NK-92 (cell line): ENCODE results near the gene MOB2.

Experiments used
- DNase-seq: peaks from one replicate; lab custom pipeline; 2025; ENCODE audit not compliant: unreplicated experiment; lab: John Stamatoyannopoulos, UW

MOB2 gene

DNA sequence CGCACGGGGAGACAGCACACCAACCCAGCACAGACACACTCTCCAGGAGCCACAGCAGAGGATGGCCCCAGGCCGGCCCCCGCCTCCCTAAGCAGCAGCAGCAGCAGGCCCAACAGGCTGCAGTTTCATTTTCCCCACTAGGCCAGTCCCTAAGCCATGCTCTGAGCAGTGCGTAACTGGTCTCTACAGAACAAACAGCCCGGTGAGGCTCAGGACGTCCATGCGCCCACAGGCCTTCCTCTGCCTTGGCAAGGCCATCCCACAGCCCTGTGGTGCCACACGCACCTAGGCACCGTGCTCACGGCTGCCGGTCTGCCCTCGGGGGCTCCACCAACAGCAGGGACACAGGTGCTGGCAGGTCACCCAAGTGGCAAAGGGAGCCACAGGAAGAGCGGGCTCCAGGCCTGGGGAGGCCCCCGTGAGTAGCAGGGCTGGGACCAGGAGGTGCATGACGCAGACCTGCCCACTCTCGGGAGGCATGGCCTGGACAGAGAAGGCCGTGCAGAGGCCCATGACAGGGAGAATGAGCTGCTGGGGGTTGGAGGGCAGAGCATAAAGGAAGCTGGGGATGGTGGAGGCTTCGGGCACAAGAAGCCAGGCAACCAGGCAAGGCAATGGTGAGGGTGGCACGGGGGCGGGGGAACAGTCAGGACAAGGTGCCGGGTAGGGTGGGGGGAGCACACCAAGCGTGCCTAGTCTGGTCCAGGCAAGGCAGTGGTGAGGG, 1.4 kb upstream of the MOB2 start:
- no peak for DNase-seq

DNA sequence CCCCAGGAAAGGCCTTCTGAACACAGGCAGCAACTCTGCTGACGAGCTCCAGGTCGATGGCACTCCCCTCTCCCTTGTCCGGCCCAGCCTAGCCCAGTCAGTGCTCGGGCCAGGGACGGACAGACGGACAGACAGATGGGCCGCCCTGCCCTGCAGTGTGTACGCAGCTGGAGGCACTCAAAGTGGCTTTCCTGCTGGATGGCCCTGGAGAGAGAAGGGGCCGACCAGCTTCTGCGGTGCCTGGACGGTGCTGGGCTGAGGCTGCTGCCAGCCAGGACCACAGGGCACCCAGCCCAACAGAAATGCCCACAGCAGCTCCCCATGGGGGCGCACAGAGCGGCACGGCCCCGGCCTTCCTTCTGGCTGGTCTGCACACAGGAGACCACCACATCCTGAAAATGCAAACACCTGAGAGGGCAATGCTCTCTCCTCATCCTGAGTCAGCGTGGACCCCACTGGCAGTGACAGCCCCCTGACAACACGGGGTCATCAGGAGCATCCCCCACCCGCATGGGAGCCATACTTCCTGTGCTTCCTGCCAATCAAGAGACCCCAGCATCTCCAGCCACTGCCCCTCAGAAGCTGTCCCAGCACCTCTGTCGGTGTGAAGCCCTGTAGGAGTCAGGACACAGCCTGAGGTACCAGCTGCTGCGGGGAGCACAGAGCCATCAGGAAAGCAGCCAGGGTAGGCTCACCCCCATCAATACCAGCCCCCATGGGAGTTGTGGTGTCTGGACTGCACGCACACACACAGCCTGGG, 692 bp upstream of the MOB2 start:
- DNase-seq = no peak

DNA sequence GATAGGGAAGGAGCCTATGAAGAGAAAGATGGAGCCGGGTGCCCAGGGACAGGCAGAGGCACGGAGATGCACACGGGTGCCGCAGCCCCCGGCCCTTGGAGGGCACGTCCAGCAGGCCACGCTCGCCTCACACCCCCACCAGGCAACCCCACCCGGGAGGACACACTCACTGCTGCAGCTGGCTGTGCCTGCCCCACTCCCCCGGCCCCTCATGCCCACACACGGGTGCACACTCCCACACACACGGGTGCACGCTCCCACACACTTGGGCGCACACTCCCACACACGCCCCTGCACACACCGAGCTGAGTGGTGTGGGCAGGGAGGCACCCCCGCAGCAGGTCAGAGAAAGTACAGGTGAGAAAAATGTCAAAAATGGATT, 1.1 kb downstream of the MOB2 start:
- DNase-seq = no peak

DNA sequence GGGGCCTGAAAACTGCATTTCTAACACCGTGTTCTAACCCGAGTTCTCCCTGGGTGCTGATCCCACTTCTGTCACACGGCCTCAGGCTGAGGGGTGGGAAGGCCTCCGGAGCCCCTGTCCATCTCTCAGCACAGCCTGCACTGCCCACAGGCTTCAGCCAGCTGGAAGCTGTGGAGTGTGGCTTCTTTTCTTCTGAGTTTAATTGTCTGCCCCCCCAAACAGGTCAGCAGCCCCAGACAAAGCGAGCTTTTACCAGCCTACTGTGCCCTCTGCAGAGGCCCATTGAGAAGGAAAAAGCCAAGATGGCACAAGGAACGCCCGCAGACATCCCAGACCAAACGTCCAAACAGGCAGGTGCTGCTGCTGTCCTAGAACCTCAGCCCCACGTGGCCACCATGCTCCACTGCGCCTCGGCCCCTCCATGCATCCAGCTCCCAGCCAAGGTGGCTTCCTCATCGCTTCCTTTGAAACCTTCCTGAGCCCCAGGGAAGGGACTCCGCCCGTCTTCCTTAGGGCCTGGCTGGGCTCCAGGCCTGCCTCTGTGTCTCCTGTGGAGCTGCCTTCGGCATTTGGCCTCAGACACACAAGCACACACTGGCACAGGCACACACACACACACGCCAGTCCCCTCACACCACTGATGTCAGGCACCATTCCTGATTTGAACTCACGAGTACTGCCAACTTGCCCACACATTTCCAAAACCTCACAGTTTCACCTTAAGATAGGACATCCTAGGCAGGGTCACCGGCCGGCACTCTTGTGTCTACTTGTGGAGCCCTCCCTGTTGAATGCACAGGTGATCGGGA, 1.7 kb downstream of the MOB2 start:
- DNase-seq = no peak

DNA sequence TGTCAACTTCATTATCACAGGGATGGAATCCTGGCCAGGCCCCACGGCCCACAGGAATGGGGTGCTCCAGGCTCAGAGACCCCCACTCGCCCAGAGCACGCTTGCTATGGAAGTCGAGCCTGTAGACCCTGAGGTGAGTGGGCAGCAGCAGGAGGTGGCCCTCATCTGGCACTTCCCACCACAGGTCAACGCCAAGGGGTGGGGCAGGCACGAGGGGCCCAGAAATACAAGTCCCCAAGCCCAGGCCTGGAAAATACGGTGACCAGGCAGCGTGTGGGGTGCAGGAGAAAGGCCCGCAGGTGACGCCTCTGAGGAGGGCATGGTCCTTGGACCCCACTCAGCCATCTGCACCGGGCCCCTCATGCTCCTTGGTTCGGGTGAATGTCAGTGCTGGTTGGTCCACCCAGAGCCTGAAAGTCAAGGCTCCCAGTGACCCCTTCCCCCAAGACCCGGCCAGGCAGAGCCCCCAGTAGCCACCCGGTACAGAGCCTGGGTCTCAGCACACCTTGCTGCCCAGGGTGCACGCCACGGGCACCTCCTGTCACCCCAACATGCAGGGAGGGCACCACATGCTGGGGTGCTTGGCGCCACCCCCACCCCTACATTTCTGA, 2.4 kb downstream of the MOB2 start:
- DNase-seq = no peak

DNA sequence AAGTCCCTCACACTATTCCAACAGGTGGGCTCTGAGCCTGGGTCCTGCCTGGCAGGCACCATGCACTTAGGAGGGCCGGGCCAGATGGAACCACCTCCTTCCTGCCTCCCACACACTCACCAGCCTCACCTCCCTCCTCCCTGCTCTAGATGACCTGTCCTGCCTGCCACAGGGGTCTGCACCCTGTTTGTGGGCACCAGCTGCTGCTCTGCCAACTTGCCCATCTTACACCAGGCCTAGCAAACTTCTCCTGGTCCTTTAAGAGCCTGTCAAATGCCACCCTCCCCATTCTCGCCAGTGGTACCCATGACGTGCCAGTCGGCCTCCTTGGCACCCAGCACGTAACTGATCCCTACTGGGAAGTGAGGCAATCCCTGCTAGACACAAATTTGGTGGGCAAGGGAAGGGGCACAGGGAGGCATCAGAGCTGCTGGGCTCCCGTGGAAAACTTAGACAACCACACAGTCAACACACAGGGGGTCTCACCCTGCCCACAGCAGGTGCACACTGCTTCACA, 3.1 kb downstream of the MOB2 start:
- DNase-seq = no peak

DNA sequence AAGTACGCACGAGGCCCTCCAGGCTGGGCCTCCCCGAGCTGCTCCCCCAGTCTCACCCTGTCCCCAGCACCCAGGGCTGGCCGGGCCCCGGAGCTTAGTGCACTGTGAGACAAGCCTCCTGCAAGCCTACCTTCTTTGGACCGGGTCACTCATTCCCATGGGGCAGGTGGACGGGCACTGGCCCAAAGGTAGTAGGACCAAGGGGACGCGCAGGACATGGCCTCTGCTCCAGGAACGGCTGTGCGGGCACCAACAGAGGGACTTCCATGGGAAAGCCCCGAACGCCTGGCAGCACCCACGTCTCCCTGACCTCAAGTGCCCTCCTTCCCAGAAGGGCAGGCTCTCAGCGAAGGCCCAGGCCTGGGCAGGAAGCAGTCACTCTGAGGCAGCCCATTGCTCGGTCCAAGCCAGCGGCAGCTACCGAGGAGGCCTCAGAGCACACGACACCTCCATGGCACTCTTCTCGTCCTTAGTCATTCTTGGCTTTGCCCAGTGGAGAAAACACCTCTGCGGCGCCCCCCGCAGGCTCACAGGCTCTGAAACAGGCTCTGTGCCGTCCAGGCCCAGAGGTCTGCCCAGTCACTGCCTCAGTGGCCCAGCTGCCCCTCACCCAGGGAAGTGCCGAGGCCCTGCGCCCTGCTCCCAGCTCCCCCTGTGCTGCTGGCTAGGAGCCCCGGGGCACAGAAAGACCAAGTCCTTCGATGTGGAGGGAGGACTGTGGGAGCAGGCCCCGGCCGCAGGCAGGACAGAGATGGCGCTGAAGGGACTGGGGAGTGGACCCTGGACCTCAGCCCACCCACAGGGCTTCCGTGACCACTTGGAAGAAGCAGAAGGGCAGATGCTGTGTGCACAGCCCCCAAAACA, 3.8 kb downstream of the MOB2 start:
- DNase-seq = no peak

DNA sequence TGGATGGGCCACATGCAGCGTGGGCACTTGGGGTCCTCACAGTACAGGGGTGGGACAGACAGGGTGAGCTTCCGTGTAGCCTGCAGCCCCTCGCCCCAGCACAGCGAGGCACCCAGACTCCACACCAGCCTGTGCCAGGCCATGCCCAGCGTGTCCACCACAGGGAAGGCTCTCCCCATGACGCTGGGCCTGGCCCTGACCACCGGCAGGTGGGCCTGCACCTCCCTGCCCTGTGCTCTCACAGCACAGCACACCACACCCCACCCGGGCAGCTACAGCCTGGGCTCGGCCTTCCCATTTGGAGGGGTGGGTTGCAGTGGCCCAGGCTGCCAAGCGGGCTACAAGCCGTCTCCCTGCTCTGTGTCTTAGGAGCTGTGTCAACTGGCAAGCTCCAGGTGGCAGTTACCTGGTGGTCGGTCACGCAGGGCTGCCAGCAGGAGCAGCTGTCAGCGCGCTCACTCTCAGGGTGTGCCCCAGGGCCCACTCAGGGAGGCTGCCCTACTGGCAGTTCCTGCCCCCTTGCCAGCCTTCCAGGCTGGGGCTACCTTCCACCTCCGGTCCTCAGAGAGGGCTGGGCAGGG, 4.6 kb downstream of the MOB2 start:
- no peak for DNase-seq

DNA sequence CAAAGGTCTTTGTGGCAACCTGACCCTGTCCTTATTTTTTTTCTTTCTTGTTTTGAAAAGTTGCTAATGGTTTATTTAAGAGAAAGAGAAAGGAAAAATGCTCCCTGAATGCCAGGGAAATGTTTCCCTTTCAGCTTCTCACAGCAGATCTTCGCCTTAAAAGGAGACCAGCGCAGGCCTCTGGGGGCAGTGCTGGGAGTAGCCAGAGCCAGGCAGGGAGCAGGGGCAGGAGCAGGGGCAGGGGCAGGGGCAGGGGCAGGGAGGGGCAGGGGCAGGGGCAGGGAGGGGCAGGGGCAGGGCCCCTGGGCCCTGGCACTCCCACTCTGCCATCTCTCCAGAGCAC, 5.1 kb downstream of the MOB2 start:
- no peak for DNase-seq

DNA sequence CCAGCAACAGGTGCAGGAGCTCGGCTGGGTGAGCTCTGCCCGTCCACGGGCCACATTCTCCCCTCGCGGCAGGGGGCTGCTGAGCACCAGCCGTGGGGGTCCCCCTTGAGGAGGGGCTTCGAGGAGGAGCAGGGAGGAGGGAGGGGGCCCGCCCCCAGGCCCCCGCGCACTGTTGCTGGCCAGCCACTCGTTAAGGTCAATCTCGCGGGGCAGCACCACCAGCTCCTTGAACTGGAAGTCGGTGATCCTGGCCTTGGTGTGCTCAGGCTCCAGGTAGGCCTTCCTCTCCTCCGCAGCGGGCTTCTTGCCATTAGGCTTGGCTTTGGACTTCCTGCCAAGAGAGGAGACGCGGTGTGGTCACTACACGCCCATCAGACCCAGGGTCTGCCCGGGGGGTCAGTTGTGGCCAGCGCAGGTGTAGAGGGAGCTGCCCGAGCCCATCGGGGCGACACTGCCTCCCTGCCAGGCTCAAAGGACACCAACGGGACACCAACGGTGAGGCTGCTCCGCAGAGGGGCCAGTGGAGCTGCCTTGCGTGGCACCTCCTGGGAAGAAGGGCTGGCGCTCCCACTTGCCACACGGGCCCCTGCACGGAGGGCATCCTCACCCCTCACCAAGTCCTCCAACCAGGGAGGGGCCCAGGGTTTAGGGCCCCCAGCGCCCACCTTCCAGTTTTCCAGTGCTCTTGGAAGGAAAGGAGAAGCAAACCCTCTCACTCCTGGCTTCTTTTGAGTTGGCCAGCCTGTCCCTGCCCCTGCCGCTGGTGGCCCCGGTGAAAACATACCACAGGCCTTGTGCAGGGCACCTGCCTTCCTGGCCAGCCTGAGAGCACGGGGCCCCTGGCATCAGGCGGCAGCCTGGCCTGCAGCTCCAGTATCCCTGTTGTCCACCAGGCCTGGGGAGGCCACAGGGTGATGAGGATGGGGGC, 5.8 kb downstream of the MOB2 start:
- DNase-seq = no peak

DNA sequence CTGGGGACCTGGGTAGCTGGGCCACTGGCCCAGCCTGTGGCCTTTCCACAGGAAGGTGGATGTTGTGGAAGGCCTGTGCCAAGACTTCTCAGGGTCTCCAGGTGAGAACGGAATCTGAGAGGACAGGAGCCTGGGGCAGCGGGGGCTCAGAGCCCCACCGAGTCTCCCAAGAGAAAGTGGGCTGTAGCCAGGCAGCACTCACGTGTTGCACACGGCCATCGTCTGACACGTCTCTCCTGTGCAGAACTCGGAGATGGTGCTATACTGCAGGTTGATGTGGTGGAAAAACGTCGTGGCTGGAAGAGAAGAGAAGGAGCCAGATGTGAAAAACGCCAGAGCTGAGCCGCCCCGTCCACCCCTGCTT, 6.4 kb downstream of the MOB2 start:
- no peak for DNase-seq

DNA sequence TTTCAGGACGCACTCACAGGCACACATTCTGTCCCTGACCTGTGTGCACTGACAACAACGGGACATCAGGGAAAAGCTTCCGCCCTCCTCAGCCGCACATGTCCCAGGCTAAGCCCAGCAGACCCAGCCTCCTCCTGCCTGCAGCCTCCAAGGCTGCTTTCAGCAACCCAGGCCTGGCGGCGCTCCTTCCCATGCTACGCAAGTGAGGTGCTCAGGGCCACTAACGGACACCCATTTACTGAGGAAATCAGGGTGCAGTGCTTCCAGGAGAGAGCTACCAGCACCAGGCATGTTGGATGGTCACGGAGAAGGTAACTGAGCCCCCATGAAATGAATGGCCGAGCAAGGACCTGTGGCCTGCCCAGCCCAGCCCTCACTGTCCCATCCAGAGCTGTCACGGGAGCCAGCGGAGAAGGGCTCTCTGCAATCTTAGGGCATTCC, 6.9 kb downstream of the MOB2 start:
- no peak for DNase-seq

DNA sequence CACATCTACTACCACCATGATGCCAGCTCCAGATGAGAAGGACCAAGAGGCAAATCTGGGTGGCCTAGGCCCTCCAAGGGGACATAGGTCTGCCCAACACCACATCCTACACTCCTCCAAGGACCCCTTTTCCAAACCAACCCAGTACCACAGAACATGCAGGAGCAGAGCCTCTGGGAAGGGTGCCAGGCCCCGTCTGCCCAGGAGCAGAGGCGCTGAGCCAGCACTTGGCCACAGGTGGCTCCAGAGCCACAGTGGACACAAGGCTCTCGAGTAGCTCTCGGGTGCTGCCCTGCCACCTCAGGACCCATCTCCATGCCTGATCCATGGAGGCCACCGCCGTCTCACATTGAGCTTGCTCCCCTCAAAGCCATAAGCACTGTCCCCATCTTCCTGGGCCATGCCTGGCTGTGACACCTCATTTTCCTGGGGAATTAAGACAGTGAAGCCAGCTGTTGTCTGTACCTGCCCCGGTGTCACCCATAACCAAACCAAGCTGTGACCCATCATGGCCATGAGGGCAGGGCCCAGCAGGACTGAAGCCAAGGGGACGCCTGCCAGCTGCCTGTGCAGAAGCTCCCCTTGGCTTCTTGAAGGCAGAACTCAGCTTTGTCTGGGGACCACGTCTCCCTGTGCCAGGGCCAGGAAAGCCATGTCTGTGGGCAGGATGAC, 7.4 kb downstream of the MOB2 start:
- no peak for DNase-seq

DNA sequence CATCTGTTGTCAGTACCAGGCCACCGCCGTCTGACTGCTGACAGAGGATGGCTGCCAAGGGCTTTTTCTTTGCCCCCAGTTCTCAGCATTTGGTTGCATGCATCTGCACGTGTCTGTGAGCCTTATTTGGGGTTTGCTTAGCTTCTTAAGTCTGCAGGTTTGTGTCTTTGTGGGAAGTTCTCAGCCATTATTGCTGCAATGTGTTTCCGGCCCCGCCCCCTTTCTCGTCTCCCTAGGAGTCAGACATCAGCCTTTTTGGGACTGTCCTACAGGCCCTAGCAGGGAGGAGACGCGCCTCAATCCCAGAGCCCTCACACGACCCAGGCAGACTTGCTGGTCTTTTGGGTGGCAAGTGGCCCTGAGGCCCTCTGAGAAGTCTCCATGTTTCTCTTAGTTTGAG, 8.0 kb downstream of the MOB2 start:
- no peak for DNase-seq

DNA sequence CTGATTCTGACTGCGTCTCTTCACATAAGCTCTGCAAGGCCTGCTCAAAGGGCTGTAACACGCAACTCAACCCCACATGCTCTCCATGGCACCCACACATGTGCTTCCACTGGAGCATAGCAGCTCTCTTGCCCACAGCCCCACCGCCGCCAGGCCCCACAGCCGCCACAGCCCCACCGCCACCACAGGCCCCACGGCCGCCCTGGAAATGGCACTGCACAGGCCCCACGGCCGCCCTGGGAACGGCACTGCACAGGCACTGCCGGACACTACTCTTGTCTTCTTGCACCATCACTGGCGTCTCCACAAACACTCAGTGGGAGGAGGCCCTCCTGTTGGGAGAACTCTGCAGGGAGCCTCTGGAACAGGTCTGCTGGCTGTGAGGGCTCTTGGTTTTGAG, 8.6 kb downstream of the MOB2 start:
- no peak for DNase-seq

DNA sequence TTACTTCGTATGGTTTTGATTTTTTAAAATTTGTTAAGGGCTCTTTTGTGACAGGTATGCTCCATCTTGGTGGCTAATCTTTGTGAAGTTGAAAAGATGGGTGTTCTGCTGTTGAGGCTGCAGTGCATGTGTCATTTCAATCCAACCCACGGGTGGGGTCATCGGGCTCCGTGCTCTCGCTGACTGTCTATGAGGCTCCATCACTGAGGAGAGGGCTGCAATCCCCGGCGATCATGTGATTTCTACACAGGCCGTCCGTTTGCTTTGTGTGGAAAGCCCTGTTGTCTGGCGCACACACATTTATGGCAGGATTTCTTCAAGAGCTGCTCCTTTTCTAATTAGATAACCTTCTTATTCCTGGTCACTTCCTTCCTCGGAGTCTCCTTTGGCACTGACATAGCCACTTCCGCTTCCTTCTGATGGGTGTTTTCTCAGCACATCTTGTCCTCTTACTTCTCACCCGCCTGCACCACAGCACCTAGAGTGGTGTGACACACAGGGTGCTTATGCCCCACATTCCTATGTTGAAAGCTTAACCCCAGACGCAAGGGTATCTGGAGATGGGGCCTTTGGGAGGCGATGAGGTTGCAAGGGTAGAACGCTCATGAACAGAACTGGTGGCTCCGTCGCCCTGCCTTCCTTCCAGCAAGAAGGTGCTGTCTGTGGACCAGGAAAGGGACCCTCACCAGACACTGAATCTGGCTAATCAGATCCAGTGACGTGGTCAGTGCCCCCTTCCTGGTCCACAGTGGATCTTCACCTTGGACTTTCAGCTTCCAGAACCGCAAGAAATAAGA, 9.4 kb downstream of the MOB2 start:
- no peak for DNase-seq

DNA sequence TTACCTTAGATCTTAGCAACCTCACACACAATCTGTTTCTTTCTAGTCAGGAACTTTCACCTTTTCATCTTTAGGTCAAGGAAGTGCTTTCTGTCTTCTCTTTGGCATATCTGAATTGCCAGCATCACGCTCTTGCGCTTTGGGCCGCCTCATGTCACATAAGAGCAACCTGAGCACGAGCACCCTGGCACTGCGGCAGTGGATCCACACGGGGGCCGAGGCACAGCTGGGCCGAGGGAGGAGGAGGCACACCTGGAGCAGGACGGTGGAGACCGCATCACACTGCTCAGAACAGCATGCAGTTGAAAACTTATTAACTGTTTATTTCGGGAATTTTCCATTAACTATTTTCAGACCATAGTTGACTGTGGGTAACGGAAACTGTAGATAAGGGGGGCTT, 10.7 kb downstream of the MOB2 start:
- no peak for DNase-seq

DNA sequence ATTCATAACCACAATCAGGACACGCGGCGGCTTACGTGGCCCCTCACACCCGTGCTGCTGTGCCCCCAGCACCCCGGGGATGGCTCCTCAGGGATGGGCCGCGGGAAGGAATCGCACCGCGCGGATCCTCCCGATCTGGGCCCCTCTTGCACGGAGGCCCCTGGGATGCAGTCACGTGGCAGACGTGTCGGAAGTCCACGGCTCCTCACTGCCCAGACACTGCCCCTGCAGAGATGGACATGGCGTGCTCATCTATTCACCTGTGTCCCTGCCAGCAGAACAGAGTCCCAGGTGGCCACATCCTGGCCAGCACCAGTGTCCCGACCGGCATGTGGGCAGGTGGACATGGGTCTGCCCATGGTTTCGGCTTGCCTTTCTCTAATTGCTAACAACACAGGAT, 12.8 kb downstream of the MOB2 start:
- DNase-seq = no peak
